ENCODE data around the gene EPDR1.

DNA sequence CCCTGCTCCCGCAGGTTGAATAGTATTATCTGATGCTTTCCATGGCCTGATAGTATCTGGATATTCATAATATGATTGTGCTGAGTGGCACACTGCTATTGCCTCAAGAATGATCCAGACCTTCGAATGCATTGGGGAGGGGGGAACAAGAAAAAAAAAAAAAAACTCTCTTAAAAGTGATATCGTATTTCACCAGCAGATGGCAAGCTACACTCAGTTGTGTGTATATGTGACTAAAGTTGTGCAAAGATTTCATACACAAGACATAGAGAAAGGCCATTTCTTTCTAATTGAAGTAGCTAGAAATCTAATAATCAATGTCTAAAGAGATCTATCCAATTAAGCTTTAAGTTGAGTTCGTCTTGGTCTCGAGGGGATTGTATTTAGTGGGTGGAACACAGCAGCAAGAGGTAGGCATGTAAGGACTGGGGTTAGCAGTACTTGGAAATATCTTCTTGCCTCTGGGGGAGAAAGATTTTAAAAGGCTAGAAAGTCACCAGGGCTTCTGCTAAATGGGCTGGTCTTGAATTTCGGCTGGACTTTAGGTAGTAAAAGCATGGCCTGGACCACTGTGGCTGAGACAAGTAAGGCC is 19.1 kb upstream of the EPDR1 start:
- TF ChIP-seq HDGF (IDR thresholded peaks at IDR 0.05; ENCODE audit: borderline replicate concordance), result no peak
- TF ChIP-seq SP1 (IDR thresholded peaks at IDR 0.05), result no peak
- no peak for TF ChIP-seq BHLHE40 (IDR thresholded peaks at IDR 0.05; ENCODE audit: borderline replicate concordance)
- no peak for TF ChIP-seq FOXA1 (IDR thresholded peaks at IDR 0.05)
- no peak for TF ChIP-seq NFRKB (IDR thresholded peaks at IDR 0.05)
- TF ChIP-seq FOXM1 (IDR thresholded peaks at IDR 0.05; ENCODE audit: borderline replicate concordance), result no peak
- TF ChIP-seq L3MBTL2 (conservative IDR thresholded peaks at IDR 0.05), result no peak
- TF ChIP-seq LEF1 (IDR thresholded peaks at IDR 0.05; ENCODE audit: borderline replicate concordance), result no peak
- TF ChIP-seq CTBP1 (IDR thresholded peaks at IDR 0.05; ENCODE audit: borderline replicate concordance), result no peak

Measured in HEK293T (cell line).